ENCODE measurements around the gene OR11G2.
"Not testable (repeated sequence)": the region's sequence is repeated elsewhere in the genome, so short reads cannot be mapped to it uniquely, and the experiment has no call there.

Gene OR11G2

DNA sequence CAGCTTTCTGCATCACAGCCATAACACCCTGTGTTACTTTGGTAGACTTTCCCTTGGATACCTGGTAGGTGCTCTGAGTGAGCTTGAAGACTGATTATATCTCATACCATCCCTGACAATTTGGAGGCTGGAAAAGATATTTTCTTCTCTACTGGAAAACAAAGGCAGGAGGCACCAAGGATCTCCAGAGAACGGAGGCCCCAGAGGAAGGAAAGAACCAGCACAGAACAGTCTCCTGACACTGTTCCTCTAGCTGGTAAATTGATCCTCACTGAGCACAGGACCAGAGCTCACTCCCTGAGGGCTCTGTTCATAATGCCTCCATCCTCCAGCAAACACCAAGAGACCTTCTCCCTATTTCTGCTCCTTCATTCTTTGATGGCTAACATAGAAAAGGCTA is at the start of gene OR11G2:
TSS of gene OR11G2 (plus strand) at position 301 of the 400 bp plus-strand sequence. CDS start 6,542 bp downstream, outside the sequence.
- no peak for DNase-seq

- no peak for DNase-seq
Measured at GRCh38 chr14:20143911-20144310, 46.8 kb upstream of the OR11G2 start.

DNA sequence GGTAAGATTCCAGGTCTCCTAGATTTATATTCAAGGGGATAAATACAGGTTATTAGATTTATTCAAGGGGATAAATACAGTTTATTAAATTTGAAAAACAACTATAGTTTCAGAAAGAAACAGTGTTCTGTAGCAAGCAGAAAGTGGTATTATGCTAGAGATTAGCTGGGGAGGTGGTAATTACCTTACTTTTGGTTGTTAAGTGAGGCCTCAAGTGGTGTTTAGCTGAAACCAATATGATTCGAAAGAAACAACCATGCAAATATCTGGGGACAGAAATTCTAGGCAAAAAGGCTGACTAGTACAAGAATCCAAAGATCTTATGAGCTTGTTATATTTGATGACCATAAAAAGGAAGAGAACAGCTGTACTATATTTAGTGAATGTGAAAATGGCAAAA is 45.9 kb upstream of the OR11G2 start:
- no peak for DNase-seq

DNA sequence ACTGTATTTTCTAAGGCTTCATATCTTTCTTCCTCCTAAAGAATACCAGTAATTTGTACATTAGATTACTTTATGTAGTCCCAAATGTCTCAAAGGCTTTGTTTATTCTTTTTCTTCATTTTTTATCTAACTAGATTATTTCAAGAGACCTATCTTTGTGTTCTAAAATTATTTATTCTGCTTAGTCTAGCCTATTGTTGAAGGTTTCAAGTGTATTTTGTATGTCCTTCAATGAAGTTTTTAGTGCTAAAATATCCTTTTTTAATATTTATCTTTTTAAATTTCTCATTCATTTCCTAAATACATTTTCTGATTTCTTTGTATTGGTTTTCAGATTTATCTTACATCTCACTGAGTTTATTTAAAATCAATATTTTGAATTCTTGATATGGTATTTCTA is 26.2 kb upstream of the OR11G2 start:
- DNase-seq = no peak

- DNase-seq = no peak
Measured at GRCh38 chr14:20167091-20167490, 23.6 kb upstream of the OR11G2 start.

- not testable (repeated sequence) for DNase-seq
Measured at GRCh38 chr14:20169852-20170251, 20.8 kb upstream of the OR11G2 start.

DNA sequence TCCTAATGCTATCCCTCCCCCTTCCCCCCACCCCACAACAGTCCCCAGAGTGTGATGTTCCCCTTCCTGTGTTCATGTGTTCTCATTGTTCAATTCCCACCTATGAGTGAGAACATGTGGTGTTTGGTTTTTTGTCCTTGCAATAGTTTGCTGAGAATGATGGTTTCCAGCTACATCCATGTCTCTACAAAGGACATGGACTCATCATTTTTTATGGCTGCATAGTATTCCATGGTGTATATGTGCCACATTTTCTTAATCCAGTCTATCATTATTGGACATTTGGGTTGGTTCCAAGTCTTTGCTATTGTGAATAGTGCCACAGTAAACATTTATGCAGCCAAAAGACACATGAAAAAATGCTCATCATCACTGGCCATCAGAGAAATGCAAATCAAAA is 16.5 kb upstream of the OR11G2 start:
- DNase-seq = not testable (repeated sequence)

GRCh38 chr14:20176330-20176729 is 14.4 kb upstream of the OR11G2 start:
- no peak for DNase-seq

DNA sequence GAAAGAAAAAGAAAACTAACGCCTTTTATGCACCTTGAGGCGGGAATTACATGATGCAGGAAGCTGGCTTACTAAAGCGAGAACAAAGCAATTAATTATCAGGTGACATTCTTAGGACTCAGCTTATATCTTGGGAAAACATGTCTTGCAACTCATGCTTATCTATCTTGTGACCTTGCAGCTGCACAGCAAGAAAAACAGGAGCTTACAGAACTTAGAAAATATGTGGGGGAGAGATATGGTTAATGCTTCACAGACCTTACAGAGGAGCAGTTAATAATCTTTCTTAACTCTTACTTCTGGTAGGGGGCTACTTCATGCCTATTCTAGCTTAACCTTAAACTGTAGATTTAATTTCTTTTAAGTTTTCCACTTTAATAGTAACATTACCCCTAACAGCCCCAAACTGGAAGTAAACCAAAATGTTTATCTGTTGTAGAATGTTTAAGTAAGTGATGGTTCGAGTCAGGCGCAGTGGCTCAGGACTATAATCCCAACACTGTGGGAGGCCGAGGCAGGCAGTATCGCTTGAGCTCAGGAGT is 13.2 kb upstream of the OR11G2 start:
- DNase-seq = no peak

DNA sequence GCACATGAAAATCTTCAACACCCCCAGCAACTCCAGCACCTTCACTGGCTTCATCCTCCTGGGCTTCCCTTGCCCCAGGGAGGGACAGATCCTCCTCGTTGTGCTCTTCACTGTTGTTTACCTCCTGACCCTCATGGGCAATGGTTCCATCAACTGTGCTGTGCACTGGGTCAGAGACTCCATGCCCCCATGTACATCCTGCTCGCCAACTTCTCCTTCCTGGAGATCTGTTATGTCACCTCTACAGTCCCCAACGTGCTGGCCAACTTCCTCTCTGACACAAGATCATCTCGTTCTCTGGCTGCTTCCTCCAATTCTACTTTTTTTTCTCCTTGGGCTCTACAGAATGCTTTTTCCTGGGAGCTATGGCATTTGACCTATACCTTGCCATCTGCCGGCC is 11.5 kb upstream of the OR11G2 start:
- DNase-seq = no peak

- DNase-seq = no peak
Measured at GRCh38 chr14:20179880-20180279, 10.8 kb upstream of the OR11G2 start.

DNA sequence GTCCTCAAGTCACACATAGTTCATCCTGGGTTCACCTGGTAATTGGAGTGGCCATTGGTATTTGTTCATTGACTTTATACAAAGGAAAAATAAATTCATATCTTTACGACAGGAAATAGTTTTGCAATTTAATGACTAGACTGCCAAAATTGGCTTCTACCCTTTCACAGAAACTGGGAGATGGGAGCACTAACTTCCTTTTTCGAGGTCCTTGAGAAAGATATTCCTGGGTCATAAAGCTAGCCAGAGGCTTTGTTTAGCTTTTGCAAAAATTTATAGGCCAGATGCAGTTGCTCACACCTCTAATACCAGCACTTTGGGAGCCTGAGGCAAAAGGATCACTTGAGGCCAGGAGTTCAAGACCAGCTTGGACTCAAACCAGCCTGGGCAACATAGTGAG is 10.2 kb upstream of the OR11G2 start:
- DNase-seq = no peak

DNA sequence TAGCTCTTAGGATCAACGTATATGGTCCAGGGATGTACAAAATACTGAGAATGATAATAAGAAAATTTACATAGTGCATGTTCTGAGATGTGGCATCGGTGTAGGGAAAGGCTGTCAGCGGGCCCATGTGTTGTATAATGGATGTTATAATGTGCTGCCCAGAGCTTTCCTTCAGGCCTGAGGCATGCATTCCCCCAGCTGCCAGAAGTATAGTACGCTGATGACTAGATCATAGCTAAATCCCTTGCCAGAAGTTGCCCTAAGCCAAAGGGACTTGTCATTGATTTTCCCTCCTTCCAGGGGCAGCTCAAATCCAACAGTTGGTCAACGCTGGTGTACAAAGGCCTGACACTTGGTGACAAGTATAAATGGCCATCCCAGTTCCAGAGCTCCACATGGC is 6.5 kb upstream of the OR11G2 start:
- no peak for DNase-seq

- no peak for DNase-seq
Measured at GRCh38 chr14:20191396-20191795, 700 bp downstream of the OR11G2 start.

GRCh38 chr14:20194101-20194500 is 3.4 kb downstream of the OR11G2 start:
- DNase-seq = no peak

- DNase-seq = not testable (repeated sequence)
Measured at GRCh38 chr14:20195170-20195569, 4.5 kb downstream of the OR11G2 start.

GRCh38 chr14:20195911-20196310 is 5.2 kb downstream of the OR11G2 start:
- no peak for DNase-seq

DNA sequence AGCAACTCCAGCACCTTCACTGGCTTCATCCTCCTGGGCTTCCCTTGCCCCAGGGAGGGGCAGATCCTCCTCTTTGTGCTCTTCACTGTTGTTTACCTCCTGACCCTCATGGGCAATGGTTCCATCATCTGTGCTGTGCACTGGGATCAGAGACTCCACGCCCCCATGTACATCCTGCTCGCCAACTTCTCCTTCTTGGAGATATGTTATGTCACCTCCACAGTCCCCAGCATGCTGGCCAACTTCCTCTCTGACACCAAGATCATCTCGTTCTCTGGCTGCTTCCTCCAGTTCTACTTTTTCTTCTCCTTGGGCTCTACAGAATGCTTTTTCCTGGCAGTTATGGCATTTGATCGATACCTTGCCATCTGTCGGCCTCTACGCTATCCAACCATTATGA is 6.8 kb downstream of the OR11G2 start:
- DNase-seq = no peak

DNA sequence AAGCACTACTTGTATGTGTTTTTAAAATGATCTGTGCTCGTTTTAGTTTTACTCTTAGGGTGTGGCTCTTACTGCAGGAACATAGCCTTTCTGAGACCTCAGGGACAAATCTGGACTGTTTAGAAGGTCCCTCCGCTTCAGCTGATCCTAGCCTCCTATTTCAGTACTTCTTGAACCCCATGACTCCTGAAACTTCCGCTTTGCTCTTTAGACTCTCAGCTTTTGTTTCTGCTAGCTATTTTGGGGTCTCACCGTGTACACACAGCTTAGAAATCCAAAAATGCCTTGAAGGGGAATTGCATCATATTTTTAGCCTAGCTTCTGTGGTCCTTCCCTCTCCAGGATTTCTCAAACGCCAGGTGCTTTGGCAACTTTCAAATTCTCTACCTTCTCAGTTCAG is 8.3 kb downstream of the OR11G2 start:
- DNase-seq = no peak

GRCh38 chr14:20204721-20205120 is 14.0 kb downstream of the OR11G2 start:
- DNase-seq = no peak

GRCh38 chr14:20209595-20209994 is 18.9 kb downstream of the OR11G2 start:
- no peak for DNase-seq

GRCh38 chr14:20212406-20212805 is 21.7 kb downstream of the OR11G2 start:
- DNase-seq = not testable (repeated sequence)

DNA sequence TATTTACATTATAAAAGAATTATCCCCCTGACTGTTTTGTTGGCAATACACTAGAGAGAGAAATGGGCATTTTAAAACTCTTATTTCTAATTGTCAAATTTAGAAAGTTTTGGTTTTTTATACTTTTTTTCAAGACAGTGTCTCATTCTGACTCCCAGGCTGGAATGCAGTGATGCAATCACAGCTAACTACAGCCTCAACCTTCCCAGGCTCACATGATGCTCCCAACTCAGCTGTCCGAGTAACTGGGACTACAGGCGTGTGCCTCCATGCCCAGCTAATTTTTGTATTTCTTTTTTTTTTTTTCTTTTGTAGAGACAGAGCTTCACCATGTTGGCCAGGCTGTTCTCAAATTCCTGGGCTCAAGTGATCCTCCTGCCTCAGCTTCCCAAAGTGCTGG is 24.5 kb downstream of the OR11G2 start:
- no peak for DNase-seq

- DNase-seq = no peak
Measured at GRCh38 chr14:20219033-20219432, 28.3 kb downstream of the OR11G2 start.

GRCh38 chr14:20223410-20223809 is 32.7 kb downstream of the OR11G2 start, which contains the start of gene OR11H6:
TSS of gene OR11H6 (plus strand) at chr14:20223710. CDS start at chr14:20223710, 0 bp downstream.
- DNase-seq = no peak

DNA sequence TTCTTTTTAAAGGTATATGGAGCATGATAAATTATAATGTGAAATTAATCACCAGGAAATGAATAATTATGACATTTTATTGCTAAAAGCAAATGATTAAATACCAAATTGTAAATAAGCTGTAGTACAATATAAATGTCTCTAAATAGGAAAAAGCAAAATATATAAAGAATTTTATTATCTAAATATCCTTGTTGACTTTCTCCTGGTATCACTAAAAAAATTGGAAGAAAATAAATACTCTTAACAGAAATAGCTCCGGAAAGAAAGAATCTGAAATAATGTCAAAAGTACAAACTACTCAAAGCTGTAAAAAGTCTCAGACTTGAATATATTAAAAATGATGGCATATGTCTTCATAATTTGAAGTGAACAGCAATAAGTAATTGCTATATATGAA is 38.0 kb downstream of the OR11G2 start, which contains the start of gene OR11H7:
TSS of gene OR11H7 (plus strand) at position 301 of the 400 bp plus-strand sequence.
- no peak for DNase-seq

Measured in GOT3 (cell line).